ENCODE measurements around the gene PATE4. TPM values are rescaled to one million over a fixed set of nuclear protein-coding genes. Genes with fewer than 3 reads are reported as not detected.

PATE4 gene
- total RNA-seq, 4 donors from 2014 or later, result not detected

DNA sequence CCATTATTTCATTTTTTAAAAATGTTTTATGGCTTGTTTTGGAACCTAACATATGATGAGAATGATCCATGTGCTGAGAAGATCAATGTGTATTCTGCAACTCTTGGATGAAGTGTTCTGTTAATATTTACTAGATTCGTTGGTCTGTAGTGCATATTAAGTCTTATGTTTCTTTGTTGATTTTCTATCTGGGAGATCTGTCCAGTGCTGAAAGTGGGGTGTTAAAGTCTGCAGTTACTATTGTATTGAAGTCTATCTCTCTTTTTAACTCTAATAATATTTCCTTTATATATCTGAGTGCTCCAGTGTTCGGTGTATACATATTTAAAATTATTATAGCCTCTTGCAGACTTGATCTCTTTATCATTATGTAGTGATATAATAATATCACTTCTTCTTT is 33.3 kb upstream of the PATE4 start:
- in situ Hi-C loops (cut with MboI; ENCODE audit: low sequenced_read_pairs in 4 of 4), result no loop called here
- Histone ChIP-seq H3K27ac (no peak overlapping the region), H3K36me3 (no peaks in the 10 kb centered on the region), H3K27me3 (no peaks in the 10 kb centered on the region), H3K4me1 (no peaks in the 10 kb centered on the region), H3K9me3 (no peaks in the 10 kb centered on the region), H3K4me3 (no peak overlapping the region)
- DNase-seq (no peak), ATAC-seq (no peak)
- TF ChIP-seq POLR2A (IDR thresholded peaks at IDR 0.05) (no peak), CTCF (IDR thresholded peaks at IDR 0.05 in 4 of 5, conservative IDR thresholded peaks at IDR 0.05 in 1 of 5) (no peak)
- intact Hi-C loops (cut with DNase I; ENCODE audit: low total_unique reads), result no loop called here

- intact Hi-C loops (cut with DNase I; ENCODE audit: low total_unique reads) (no loop called here), in situ Hi-C loops (cut with MboI; ENCODE audit: low sequenced_read_pairs in 4 of 4) (no loop called here)
- no peaks in the 10 kb centered on the region for H3K36me3 ChIP-seq
- H3K9me3 ChIP-seq, result no peaks in the 10 kb centered on the region
- DNase-seq, result no peak
- H3K27ac ChIP-seq, result no peak overlapping the region
- no peak overlapping the region for H3K4me3 ChIP-seq
- no peak for TF ChIP-seq POLR2A (IDR thresholded peaks at IDR 0.05)
- TF ChIP-seq CTCF (IDR thresholded peaks at IDR 0.05 in 4 of 5, conservative IDR thresholded peaks at IDR 0.05 in 1 of 5), result no peak
- ATAC-seq, result no peak
- H3K27me3 ChIP-seq, result no peaks in the 10 kb centered on the region
- no peaks in the 10 kb centered on the region for H3K4me1 ChIP-seq
Observed at GRCh38 chr11:125802387-125802786, 30.7 kb upstream of the PATE4 start.

GRCh38 chr11:125807909-125808308 is 25.2 kb upstream of the PATE4 start:
- Histone ChIP-seq H3K27ac (no peak overlapping the region), H3K4me3 (no peak overlapping the region), H3K4me1 (no peaks in the 10 kb centered on the region), H3K36me3 (no peaks in the 10 kb centered on the region), H3K9me3 (no peaks in the 10 kb centered on the region), H3K27me3 (no peaks in the 10 kb centered on the region)
- in situ Hi-C loops (cut with MboI; ENCODE audit: low sequenced_read_pairs in 4 of 4), result no loop called here
- intact Hi-C loops (cut with DNase I; ENCODE audit: low total_unique reads), result no loop called here
- DNase-seq (no peak), ATAC-seq (no peak)
- TF ChIP-seq CTCF (IDR thresholded peaks at IDR 0.05 in 4 of 5, conservative IDR thresholded peaks at IDR 0.05 in 1 of 5), result no peak
- TF ChIP-seq POLR2A (IDR thresholded peaks at IDR 0.05), result no peak

DNA sequence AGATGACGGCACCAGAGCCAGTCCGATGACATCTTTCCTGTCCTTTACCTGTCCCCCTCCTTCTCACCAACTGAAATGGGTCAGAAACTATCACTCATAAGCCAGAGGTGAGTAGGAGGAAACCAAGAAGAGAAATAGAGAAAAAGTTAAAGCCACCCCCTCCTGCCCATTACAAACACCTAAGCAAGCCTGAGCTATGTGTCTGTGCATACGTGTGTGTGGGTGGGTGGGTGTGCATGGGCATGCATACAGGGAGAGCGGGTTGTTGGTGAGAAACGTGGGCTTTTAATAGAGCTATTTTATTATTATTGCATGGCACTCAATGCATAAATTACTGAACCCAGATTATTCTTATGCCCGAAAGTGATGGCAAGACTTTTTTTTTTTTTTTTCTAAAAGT is 2.6 kb downstream of the PATE4 start:
- no peak for DNase-seq
- no peaks in the 10 kb centered on the region for H3K9me3 ChIP-seq
- no peak overlapping the region for H3K27ac ChIP-seq
- in situ Hi-C loops (cut with MboI; ENCODE audit: low sequenced_read_pairs in 4 of 4) (no loop called here), intact Hi-C loops (cut with DNase I; ENCODE audit: low total_unique reads) (no loop called here)
- no peaks in the 10 kb centered on the region for H3K36me3 ChIP-seq
- ATAC-seq, result no peak
- no peaks in the 10 kb centered on the region for H3K27me3 ChIP-seq
- no peaks in the 10 kb centered on the region for H3K4me1 ChIP-seq
- no peak for TF ChIP-seq CTCF (IDR thresholded peaks at IDR 0.05 in 4 of 5, conservative IDR thresholded peaks at IDR 0.05 in 1 of 5)
- no peak for TF ChIP-seq POLR2A (IDR thresholded peaks at IDR 0.05)
- H3K4me3 ChIP-seq, result no peak overlapping the region

DNA sequence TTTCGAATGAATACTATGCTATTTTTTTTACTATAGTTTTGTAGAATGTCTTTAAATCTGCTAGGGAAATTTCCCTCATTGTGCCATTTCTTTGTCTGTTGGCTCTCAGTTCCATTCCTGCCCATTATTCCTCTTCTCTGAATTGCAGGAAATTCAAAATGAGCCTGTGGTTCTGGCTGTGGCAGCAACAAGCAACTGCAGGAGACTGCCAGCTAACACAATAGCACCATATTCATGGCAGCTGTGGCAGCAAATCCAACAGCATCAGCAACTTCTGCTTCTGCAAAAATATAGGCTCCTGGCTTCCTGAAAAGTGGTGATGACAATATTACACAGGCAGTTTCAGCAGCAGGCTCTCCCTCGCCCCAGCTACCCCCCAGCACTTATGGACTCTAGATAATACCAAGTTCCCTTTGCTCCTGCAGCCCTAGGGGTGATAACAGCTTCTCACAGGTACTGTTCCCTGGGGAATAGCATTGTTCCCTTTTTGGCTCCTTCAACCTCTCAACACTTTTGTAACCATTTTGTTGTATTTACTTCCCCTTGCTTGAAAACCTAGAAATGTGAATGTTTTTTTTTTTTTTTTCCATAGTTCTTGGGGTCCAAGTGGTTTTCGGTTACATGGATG is 9.3 kb downstream of the PATE4 start:
- intact Hi-C loops (cut with DNase I; ENCODE audit: low total_unique reads), result no loop called here
- DNase-seq, result no peak
- H3K36me3 ChIP-seq, result no peaks in the 10 kb centered on the region

More for the DNA sequence above, 9.3 kb downstream of the PATE4 start:
- Histone ChIP-seq H3K4me1 (no peaks in the 10 kb centered on the region), H3K9me3 (no peaks in the 10 kb centered on the region), H3K27ac (no peak overlapping the region), H3K4me3 (no peak overlapping the region), H3K27me3 (no peaks in the 10 kb centered on the region)
- in situ Hi-C loops (cut with MboI; ENCODE audit: low sequenced_read_pairs in 4 of 4), result no loop called here
- TF ChIP-seq POLR2A (IDR thresholded peaks at IDR 0.05), result no peak
- no peak for TF ChIP-seq CTCF (IDR thresholded peaks at IDR 0.05 in 4 of 5, conservative IDR thresholded peaks at IDR 0.05 in 1 of 5)
- ATAC-seq, result no peak

Data from gastrocnemius medialis (tissue), 4 donors.